ENCODE results near the gene CRYZ.

DNA sequence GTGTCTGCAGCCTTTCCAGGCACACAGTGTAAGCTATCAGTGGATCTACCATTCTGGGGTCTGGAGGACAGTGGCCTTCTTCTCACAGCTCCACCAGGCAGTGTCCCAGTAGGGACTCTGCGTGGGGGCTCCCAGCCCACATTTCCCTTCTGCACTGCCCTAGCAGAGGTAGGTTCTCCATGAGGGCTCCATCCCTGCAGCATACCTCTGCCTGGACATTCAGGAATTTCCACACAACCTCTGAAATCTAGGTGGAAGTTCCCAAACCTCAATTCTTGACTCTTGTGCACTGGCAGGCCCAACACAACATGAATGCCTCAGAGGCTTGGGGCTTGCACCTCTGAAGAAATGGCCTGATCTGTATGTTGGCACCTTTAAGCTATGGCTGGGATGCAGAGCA lies 6.8 kb downstream of the CRYZ start:
- TF ChIP-seq, protein P1, sequence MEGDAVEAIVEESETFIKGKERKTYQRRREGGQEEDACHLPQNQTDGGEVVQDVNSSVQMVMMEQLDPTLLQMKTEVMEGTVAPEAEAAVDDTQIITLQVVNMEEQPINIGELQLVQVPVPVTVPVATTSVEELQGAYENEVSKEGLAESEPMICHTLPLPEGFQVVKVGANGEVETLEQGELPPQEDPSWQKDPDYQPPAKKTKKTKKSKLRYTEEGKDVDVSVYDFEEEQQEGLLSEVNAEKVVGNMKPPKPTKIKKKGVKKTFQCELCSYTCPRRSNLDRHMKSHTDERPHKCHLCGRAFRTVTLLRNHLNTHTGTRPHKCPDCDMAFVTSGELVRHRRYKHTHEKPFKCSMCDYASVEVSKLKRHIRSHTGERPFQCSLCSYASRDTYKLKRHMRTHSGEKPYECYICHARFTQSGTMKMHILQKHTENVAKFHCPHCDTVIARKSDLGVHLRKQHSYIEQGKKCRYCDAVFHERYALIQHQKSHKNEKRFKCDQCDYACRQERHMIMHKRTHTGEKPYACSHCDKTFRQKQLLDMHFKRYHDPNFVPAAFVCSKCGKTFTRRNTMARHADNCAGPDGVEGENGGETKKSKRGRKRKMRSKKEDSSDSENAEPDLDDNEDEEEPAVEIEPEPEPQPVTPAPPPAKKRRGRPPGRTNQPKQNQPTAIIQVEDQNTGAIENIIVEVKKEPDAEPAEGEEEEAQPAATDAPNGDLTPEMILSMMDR (IDR thresholded peaks at IDR 0.05), result no peak
- no peak for TF ChIP-seq POLR2A (IDR thresholded peaks at IDR 0.05)

Measured in tibial nerve (tissue), 3 donors.